ENCODE measurements around the gene HSF4. TPM values are rescaled to one million over a fixed set of nuclear protein-coding genes. Genes with fewer than 3 reads are reported as not detected.

The HSF4 gene
- total and polyA plus RNA-seq, 2 of the 4 experiments (the other 2 are of a cell fraction): 0.54 to 7.5 TPM

DNA sequence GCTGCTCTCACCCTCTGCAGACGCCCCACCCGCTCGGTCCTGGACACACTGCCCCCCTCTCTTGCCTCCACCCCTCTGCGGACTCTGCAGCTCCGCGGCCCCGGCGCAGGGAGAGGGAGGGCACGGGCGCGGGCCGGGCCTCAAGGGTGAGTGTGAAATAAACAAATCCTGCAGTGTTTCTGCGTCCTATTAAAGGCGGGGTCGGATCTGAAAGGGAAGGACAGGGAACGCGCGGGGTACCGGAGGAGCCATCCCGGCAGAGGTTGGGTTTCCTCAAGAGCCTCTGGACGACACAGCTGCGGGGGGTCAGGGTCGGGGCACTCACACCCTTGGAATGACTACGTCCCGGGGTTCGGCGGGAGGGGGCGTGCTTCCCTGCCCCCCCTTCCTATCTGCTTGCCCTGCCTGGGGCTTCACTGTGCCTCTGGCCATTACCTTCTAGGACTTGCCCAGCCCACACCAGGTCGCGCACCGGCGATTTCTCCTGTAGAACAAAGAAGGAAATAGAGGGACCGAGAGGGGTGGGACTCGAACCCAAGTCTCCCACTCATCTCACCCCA, 466 bp upstream of the HSF4 start:
- H3K9ac ChIP-seq (ENCODE audit: low read depth, low read length): no peak overlapping the region
- 0 out of 2 replicates have a peak, but pooled peaks cover 2% of the 10 kb centered on the region for H3K9me1 ChIP-seq (ENCODE audit: insufficient read depth, low read length)
- no TSS peak for BruUV-seq (replicated peaks)
- WGBS, 2 experiments (ENCODE audit: extremely low coverage in 2 of 2, insufficient read length in 1 of 2): 13% methylated on average over 14 of the region's 34 CpGs; no CpG with 5 or more reads in 1 of the 2 experiments
- H2BK15ac ChIP-seq (ENCODE audit: low read depth, low read length): no peak overlapping the region
- no peak overlapping the region for H2BK20ac ChIP-seq (ENCODE audit: low read depth, low read length)
- intact Hi-C loops (cut with micrococcal nuclease) (no loop called here), in situ Hi-C loops (cut with MboI; ENCODE audit: low sequenced_read_pairs) (no loop called here), dilution Hi-C loops (cut with HindIII; ENCODE audit: low sequenced_read_pairs, unreplicated experiment) (no loop called here)
- no peak overlapping the region for H2BK5ac ChIP-seq (ENCODE audit: low read depth, low read length, poor library complexity, severe bottlenecking)
- H3K23ac ChIP-seq (ENCODE audit: low read depth, low read length): no peak overlapping the region
- peaks cover 3% of the 10 kb centered on the region; the same call in 1 of the 2 replicates for H3K36me3 ChIP-seq (ENCODE audit: control insufficient read depth, insufficient read depth, low read length)
- no peak overlapping the region for H4K8ac ChIP-seq (ENCODE audit: low read depth in 2 of 2, low read length in 2 of 2)
- H3K4me1 ChIP-seq (ENCODE audit: control insufficient read depth, insufficient read depth, low read length): peaks cover 19% of the 10 kb centered on the region
- ATAC-seq (ENCODE audit: low read depth) (peak; percentile 3; the same call in 1 of the 2 replicates), DNase-seq (no peak)
- no peak for TF ChIP-seq RFX5 (IDR thresholded peaks at IDR 0.05; ENCODE audit: low read depth, low read length)
- TF ChIP-seq MAFK (IDR thresholded peaks at IDR 0.05; ENCODE audit: low read depth, low read length): no peak
- TF ChIP-seq FOS (IDR thresholded peaks at IDR 0.05; ENCODE audit: low read depth, low read length): no peak
- TF ChIP-seq BHLHE40 (IDR thresholded peaks at IDR 0.05; ENCODE audit: low read depth, low read length): no peak
- no peak for TF ChIP-seq POLR2A (IDR thresholded peaks at IDR 0.05; ENCODE audit: low read depth, low read length)
- no peak for TF ChIP-seq RCOR1 (IDR thresholded peaks at IDR 0.05; ENCODE audit: insufficient replicate concordance, low read length)
- no peak for TF ChIP-seq MXI1 (IDR thresholded peaks at IDR 0.05; ENCODE audit: borderline replicate concordance, low read depth, low read length)
- TF ChIP-seq CHD1 (IDR thresholded peaks at IDR 0.05; ENCODE audit: low read depth, low read length): no peak
- no peak for TF ChIP-seq RAD21 (IDR thresholded peaks at IDR 0.05; ENCODE audit: low read length)
- no peak for TF ChIP-seq CEBPB (IDR thresholded peaks at IDR 0.05; ENCODE audit: low read depth, low read length)
- TF ChIP-seq, protein P1, sequence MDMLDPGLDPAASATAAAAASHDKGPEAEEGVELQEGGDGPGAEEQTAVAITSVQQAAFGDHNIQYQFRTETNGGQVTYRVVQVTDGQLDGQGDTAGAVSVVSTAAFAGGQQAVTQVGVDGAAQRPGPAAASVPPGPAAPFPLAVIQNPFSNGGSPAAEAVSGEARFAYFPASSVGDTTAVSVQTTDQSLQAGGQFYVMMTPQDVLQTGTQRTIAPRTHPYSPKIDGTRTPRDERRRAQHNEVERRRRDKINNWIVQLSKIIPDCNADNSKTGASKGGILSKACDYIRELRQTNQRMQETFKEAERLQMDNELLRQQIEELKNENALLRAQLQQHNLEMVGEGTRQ (IDR thresholded peaks at IDR 0.05; ENCODE audit: low read depth, low read length): no peak
- no peak for TF ChIP-seq SMC3 (IDR thresholded peaks at IDR 0.05; ENCODE audit: low read depth, low read length)
- TF ChIP-seq MAZ (IDR thresholded peaks at IDR 0.05; ENCODE audit: borderline replicate concordance, low read depth, low read length): no peak
- TF ChIP-seq, protein P2, sequence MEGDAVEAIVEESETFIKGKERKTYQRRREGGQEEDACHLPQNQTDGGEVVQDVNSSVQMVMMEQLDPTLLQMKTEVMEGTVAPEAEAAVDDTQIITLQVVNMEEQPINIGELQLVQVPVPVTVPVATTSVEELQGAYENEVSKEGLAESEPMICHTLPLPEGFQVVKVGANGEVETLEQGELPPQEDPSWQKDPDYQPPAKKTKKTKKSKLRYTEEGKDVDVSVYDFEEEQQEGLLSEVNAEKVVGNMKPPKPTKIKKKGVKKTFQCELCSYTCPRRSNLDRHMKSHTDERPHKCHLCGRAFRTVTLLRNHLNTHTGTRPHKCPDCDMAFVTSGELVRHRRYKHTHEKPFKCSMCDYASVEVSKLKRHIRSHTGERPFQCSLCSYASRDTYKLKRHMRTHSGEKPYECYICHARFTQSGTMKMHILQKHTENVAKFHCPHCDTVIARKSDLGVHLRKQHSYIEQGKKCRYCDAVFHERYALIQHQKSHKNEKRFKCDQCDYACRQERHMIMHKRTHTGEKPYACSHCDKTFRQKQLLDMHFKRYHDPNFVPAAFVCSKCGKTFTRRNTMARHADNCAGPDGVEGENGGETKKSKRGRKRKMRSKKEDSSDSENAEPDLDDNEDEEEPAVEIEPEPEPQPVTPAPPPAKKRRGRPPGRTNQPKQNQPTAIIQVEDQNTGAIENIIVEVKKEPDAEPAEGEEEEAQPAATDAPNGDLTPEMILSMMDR (conservative IDR thresholded peaks at IDR 0.05; ENCODE audit: low read depth, low read length): no peak
- TF ChIP-seq NFE2L2 (IDR thresholded peaks at IDR 0.05; ENCODE audit: low read depth, low read length): no peak
- TF ChIP-seq, protein P3, sequence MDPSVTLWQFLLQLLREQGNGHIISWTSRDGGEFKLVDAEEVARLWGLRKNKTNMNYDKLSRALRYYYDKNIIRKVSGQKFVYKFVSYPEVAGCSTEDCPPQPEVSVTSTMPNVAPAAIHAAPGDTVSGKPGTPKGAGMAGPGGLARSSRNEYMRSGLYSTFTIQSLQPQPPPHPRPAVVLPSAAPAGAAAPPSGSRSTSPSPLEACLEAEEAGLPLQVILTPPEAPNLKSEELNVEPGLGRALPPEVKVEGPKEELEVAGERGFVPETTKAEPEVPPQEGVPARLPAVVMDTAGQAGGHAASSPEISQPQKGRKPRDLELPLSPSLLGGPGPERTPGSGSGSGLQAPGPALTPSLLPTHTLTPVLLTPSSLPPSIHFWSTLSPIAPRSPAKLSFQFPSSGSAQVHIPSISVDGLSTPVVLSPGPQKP (IDR thresholded peaks at IDR 0.05; ENCODE audit: borderline replicate concordance, low read depth, low read length): no peak
- no peaks in the 10 kb centered on the region for H4K20me1 ChIP-seq (ENCODE audit: insufficient read depth, low read length)
- H2BK120ac ChIP-seq (ENCODE audit: low read depth, low read length): no peak overlapping the region
- POLR2A ChIA-PET (ENCODE audit: unreplicated experiment): no interaction called here
- H3K4me3 ChIP-seq (ENCODE audit: insufficient read depth, low read depth, low read length): no peak overlapping the region
- no peak overlapping the region; the same call in 1 of the 2 replicates for H4K5ac ChIP-seq (ENCODE audit: low read depth, low read length)
- H3K56ac ChIP-seq (ENCODE audit: extremely low read depth, insufficient read depth, low read length): no peak overlapping the region
- no peak overlapping the region for H3K27ac ChIP-seq (ENCODE audit: insufficient read depth, low read length)
- peaks cover 0 to 19% of the 10 kb centered on the region in 2 experiments; a peak in 2 of 4 replicates for H3K79me1 ChIP-seq (ENCODE audit: low read depth in 1 of 2, low read length in 2 of 2)
- H4K91ac ChIP-seq (ENCODE audit: insufficient read depth, low read depth, low read length): no peak overlapping the region
- peaks cover 24% of the 10 kb centered on the region; the same call in 1 of the 2 replicates for H3K27me3 ChIP-seq (ENCODE audit: control insufficient read depth, insufficient read depth, low read length)
- H3K18ac ChIP-seq (ENCODE audit: low read depth, low read length): no peak overlapping the region
- H2AK9ac ChIP-seq (replicated peaks; ENCODE audit: low read depth, low read length, poor library complexity): peak overlapping the region; percentile 11
- H2AK5ac ChIP-seq (ENCODE audit: low read depth, low read length): no peak overlapping the region
- no peaks in the 10 kb centered on the region for H3K9me3 ChIP-seq (ENCODE audit: control insufficient read depth, insufficient read depth, low read length)
- H3K4ac ChIP-seq (ENCODE audit: low read depth, low read length): no peak overlapping the region
- CTCF ChIA-PET: interaction anchor here (0.9 kb wide), 1 partner anchor 9 kb away, joined by 3 read pairs; no protein-coding TSS in a partner anchor
- H3K4me2 ChIP-seq (ENCODE audit: low read depth, low read length): peak overlapping the region; percentile 9; the same call in 1 of the 2 replicates
- H2AFZ ChIP-seq (replicated peaks; ENCODE audit: low read length, poor library complexity): peak overlapping the region; percentile 83
- H3K14ac ChIP-seq (replicated peaks; ENCODE audit: low read depth, low read length): no peak overlapping the region
